NCI-H526 treated with DMSO at 0.1 percent for 48 hours (cell line): ENCODE measurements around the gene MCUR1.
"Not testable (repeated sequence)": the region's sequence is repeated elsewhere in the genome, so short reads cannot be mapped to it uniquely, and the experiment has no call there.

ENCODE experiments used
- DNase-seq: peaks from one replicate; lab custom pipeline; 2025; lab: John Stamatoyannopoulos, UW

MCUR1 gene, protein sequence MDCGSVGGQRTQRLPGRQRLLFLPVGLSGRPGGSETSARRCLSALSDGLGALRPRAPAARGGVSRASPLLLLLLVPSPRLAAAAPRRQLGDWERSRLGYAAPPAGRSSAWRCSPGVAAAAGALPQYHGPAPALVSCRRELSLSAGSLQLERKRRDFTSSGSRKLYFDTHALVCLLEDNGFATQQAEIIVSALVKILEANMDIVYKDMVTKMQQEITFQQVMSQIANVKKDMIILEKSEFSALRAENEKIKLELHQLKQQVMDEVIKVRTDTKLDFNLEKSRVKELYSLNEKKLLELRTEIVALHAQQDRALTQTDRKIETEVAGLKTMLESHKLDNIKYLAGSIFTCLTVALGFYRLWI

DNA sequence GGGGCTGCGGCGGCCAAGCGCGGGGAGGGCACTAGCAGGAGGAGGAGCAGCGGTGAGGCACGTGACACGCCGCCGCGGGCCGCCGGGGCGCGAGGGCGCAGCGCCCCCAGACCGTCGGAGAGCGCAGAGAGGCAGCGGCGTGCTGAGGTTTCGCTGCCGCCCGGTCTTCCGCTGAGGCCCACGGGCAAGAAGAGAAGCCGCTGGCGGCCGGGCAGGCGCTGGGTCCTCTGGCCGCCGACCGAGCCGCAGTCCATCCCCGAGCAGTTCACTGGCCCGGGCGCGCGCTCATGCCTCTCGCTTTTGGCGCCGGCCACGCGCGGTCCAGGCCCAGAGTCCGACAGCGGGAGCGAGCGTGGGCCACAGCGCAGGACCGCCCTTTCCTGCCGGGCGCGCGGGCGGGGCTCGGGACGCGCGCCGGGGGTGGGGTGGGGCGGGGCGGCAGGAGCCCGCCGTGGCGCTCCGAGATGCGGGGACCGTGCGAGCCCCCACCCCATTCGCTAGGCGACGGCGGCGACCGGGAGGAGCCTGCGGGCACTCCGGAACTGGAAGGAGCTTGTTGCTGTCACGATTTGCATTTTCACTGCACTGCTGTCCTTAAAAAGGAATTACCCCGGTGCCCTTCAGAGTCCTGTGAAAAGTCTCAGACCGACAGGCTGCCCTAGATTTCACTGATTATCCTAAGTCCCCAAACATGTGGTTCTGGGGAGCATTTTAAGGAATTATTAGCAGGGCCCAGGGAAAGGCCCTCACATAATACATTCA is at the start of gene MCUR1:
Gene MCUR1, minus strand, starts transcription at position 382 of the 762 bp plus-strand sequence. Its CDS starts 128 bp downstream, at position 254.
- DNase-seq = peak; percentile 89

DNA sequence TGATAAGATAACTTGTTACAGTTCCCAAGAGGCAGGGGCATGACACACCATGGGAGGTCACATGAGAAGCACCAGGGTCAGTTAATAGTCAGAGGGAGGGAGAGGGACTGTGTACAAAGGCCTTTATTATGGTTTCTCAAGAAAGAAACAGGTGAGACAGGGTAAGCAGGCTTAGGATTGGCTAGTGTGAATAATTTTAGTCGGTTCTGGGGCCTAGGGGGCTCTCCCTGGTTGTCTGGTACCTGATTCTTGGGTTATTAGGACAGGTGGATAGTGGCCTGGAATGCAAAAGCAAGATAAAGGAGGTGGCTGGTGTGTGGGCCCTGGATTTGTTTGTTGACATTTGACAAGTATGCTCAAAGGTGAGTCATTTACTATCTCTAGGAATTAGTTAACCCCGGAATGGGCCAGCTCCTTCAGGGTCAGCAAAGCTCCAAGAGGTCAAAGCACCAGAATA is 49.4 kb upstream of the MCUR1 start:
- DNase-seq = no peak

DNA sequence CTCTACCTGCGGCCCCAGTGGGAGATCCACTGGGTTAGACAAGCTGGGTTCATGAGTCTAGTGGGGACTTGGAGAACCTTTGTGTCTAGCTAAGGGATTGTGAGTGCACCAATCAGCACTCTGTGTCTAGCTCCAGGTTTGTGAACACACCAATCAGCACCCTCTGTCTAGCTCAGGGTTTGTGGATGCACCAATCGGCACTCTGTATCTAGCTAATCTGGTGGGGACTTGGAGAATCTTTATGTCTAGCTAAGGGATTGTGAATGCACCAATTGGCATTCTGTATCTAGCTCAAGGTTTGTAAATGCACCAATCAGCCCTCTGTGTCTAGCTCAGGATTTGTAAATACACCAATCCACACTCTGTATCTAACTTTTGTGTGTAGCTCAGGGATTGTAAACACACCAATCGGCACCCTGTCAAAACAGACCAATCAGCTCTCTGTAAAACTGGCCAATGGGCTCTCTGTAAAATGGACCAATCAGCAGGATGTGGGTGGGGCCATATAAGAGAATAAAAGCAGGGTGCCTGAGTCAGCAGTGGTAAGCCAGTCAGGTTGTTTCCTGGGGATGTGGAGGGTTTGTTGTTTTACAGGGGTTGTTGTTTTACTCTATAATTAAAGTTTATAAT is 46.3 kb upstream of the MCUR1 start:
- DNase-seq = not testable (repeated sequence)

DNA sequence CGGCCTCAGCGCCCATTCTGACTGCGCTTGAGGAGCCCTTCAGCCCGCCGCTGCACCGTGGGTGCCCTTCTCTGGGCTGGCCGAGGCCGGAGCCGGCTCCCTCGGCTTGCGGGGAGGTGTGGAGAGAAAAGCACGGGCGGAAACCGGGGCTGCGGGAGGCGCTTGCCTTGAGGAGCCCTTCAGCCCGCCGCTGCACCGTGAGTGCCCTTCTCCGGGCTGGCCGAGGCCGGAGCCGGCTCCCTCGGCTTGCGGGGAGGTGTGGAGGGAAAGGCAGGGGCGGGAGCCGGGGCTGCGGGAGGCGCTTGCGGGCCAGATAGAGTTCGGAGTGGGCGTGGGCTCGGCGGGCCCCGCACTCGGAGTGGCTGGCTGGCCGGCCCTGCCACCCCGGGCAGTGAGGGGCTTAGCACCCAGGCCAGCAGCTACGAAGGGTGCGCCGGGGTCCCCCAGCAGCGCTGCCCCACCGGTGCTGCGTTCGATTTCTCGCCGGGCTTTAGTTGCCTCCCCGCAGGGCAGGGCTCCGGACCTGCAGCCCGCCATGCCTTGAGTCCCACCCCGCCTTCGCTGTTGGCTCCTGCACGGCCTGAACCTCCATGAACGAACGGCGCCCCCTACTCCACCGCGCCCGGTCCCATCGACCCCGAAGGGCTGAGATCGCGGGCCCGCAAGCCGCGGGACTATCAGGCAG is 45.7 kb upstream of the MCUR1 start:
- DNase-seq = no peak

DNA sequence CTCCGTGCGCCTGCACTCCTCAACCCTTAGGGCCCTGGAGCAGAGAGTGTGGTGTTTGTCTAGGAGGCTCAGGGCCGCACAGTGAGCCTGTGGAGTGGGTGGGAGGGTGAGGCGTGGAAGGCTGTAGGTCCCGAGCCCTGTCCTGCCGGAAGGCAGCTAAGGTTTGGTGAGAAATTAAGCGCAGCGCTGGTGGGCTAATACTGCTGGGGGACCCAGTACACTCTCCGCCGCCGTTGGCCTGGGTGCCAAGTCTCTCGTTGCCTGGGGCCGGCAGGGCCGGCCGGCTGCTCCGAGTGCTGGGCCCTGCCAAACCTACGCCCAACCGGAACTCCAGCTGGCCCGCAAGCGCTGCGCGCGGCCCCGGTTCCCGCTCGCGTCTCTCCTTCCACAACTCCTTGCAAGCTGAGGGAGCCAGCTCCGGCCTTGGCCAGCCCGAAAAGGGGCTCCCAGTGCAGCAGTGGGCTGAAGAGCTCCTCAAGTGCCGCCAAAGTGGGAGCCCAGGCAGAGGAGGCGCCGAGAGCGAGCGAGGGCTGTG is 40.4 kb upstream of the MCUR1 start:
- no peak for DNase-seq

DNA sequence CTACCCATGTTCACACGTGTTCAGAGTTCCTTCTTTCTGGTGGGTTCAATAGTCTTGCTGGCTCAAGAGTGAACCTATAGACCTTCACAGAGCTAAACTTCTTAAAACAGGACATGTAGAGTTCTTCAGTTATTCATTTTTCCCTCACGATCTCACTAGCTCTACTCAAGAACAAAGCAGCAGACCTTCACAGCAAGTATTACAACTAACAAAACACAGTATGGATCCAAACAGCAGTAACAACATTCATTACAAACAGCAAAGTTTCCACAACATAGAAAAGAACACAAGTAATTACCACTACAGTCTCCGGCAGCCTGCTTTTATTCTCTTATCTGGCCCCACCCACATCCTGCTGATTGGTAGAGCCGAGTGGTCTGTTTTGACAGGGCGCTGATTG is 39.5 kb upstream of the MCUR1 start:
- no peak for DNase-seq

DNA sequence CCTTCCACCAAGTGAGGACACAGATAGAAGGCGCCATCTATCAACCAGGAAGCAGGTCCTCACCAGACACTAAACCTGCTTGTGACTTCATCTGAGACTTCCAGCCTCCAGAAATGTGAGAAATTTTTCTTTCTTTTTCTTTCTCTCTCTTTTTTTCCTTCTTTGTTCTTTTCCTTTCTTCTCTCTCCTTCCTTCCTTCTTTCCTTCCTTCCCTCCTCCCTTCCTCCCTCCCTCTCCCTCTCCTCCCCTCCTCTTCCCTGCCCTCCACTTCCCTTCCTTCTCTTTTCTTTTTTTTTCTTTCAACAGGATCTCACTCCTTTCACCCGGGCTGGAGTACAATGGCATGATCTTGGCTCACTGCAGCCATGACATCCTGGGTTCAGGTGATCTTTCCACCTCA is 37.4 kb upstream of the MCUR1 start:
- DNase-seq = no peak

DNA sequence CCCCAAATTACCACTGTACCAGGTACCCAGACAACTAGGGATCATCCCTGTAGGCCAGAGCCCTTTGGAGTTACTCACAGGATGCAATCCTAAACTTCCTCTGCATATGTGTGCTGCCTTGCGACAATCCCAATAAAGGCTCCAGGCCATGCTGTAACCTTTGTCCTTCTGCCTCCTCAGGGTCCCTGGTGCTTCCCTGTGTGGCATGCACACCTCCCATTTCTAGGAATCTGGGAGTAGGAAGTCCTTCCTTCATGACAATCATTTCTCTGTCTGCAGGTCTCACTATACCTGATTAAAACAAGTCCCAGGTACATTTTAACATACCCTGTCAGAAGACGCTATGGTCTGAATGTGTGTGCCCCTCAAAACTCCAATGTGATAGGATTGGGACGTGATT is 37.0 kb upstream of the MCUR1 start:
- DNase-seq = no peak

DNA sequence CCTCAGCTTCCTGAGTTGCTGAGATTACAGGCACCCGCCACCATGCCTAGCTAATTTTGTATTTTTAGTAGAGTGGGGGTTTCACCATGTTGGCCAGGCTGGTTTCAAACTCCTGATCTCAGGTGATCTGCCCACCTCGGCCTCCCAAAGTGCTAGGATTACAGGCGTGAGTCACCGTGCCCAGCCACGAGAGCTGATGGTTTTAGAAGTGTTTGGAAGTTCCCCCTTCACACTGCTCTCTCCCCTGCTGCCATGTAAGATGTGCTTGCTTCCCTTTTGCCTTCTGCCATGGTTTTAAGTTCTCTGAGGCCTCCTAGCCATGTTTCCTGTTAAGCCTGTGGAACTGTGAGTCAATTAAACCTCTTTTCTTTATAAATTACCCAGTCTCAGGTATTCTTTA is 36.3 kb upstream of the MCUR1 start:
- not testable (repeated sequence) for DNase-seq

DNA sequence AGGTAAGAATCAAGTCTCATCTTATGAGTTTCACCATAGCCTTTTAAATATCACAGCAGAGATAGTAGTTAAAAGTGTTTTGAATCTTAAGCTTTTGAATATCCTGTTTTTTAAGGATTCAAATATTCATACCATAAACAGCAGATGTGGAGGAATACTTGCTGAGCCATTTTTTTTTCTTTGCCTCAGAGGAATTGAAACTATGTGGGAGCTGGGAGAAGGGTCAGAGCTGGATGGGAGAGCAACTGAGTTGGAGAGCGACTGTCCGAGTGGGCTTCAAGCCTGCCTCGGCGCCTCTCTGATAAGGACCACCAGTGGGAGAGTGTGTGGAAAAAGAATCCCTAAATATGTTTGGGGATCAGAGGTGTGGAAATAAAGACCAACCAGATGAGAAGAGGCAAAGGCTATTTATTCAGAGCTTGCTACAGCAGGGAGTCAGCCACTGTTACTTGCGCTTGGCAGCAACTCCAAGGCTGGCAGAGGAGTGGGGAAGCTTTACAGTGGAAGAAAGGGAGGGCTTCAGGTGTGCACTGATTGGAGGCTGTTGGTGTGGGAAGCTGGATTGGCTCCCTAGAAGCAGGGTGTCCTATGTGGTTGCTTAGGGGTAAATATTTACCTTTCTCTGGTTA is 34.3 kb upstream of the MCUR1 start:
- no peak for DNase-seq

DNA sequence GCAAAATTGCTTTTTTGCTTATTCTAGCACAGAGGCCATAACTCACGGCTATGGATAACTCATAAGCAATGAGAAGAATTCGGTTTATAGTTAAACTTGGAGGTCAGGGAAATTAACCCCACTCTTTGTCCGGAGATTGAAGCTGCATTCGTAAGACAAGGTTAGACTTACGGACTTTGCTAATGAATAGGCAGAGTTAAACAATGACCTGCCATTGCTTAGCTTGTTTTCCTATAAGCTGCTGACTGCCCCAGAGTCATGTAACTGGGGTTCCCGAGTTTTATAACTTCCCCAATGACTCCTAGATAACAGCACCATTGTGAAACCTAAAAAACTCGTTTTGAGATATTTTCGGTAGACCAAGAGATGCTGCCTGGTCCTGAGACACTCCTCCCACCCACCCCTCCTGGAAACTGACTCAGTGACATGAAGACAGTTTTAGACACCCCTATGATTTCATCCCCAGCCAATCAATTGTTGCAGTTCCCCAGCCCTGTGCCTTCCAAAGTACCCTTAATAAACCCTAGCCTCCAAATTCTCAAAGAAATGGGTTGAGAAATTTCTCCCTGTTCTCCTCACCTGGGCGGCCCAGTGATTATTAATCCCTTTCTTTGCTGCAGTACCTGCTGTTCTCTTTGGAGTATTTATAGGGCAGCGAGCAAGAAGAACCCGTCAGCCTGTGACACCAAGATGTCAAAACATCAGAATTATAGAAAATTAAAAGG is 33.1 kb upstream of the MCUR1 start:
- no peak for DNase-seq

DNA sequence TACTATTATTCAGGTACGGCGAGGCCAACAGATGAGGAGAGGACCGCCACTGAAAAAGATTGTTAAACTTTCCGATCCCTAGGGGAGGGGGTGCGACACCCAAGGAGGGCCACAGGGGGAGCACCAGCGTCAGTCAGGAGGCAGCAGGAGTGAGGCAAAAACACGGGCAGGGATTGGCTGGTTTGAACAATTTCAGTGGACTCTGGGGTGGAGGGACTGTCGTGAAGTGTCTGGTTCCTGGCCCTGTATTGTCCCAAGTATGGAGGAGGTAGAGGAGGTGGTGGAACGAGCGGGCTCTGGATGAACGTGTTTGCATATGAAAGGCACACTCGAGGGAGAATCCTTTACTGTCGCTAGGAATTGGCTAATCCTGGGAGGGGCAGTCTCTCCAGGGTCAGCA is 32.5 kb upstream of the MCUR1 start:
- DNase-seq = no peak

DNA sequence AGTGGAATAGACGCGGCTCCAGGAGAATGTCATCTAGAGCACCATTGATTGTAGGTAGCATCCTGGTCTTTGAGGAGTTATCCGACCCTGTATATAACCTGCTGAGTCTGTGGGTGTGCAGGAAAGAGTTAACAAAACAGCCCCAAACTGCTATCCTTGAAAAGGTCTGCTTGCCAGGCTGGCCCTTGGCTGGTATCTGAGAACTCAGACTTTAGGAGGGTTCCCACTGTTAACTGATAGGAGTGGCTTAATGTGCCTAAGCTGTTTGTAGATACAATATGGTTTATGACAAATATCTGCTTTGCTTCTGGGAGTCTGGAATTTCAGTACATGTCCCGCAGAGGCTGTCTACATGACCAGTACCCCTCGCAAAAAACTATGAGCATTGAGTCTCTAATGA is 27.6 kb upstream of the MCUR1 start:
- no peak for DNase-seq

DNA sequence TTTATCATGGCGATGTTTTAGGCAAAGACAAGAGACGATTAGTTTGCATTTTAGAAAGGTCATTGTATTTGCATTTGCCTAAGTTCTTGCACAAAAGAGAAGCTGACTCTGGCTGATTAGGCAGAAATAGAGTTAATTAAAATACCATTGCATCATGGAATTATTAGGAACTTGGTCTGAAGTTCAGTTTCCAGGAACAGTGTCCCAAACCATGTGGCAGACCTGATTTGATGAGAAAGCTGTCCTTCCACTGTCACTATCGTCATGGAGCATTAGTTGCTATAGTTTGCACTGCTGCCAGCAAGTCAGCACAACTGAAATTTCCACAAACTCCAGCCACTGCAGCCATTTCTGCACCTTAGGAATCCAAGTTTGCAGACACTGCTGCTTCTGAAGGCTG is 24.3 kb upstream of the MCUR1 start:
- no peak for DNase-seq

DNA sequence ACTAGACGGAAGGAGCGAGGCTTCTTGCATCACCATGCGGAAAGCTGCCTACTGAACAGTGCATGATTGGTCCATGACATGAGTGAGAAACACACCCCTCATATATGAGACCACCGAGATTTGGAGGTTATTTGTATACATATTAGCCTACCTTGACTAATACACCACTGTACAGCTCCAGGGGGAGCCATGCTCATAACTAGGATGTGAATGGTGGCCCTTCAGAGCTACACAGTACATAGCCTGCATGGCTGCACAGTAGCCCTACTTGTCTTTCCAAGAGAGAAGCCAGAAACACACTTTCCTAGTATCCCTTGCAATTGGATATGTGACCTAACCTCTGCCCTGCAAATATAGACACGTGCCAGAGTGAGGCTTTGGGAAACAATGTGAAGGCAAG is 21.8 kb upstream of the MCUR1 start:
- DNase-seq = no peak

DNA sequence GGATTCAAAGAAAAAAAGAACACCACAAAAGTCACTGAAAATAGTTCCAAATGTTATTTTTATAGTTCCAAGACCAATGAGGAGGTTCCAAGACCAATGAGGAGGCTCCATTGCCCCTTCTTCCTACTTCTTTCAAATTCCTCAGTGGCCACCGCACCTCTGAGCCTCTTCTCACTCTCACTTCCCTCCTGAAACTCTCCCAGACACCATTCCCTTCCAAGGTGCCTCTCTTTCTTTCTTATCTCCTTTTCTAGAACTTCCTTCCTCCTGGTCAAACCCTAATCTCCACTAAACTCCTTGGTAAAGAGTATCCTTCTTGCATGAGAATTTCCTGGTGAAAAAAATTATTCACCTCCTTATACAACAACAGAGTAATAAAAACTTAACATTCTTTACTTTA is 20.4 kb upstream of the MCUR1 start:
- DNase-seq = no peak

DNA sequence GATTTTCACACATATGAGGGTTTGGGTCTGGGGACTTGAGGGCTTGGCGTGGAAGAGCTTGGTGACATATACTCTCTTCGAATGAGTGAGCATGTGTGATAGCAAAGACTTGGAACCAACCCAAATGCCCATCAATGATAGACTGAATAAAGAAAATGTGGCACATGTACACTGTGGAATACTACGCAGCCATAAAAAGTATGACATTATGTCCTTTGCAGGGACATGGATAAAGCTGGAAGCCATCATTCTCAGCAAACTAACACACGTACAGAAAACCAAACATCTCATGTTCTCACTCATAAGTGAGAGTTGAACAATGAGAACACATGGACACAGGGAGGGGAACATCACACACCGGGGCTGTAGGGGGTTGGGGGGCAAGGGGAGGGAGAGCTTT is 19.7 kb upstream of the MCUR1 start:
- DNase-seq = not testable (repeated sequence)

DNA sequence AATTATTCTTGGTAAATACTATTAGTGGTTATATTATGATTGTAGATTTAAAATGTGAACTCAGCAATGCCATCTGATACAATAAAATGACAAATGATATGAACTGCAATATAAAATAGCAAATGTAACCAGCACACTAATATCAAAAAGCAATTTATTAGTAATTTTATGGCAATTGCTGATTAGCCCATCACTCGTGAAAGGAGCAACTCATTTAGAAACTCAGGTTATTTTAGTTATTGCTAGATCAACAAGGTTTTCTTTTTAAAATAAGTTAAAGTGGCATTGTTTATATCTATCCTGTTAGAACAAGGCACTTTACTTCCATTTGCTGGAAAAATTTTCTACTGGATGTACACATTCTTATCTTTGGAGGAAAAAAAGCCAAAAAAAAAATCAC is 18.4 kb upstream of the MCUR1 start:
- DNase-seq = no peak

DNA sequence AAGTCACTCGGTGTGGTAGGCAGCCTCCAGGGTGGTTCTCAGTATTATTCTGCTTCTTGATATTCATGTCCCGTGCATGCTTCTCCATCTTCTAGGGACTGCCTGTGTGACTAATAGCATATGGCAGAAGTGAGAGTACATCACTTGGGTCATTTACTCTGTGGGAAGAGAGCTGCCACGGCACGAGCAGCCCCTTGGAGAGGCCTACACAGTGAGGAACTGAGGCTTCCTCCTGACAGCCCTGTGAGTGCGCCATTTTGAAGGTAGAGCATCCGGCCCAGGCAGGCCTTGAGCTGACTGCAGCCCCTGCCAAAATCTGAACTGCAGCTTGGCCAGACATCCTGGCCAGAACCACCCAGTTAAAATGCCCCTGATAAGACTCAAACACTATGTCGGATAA is 17.3 kb upstream of the MCUR1 start:
- no peak for DNase-seq

DNA sequence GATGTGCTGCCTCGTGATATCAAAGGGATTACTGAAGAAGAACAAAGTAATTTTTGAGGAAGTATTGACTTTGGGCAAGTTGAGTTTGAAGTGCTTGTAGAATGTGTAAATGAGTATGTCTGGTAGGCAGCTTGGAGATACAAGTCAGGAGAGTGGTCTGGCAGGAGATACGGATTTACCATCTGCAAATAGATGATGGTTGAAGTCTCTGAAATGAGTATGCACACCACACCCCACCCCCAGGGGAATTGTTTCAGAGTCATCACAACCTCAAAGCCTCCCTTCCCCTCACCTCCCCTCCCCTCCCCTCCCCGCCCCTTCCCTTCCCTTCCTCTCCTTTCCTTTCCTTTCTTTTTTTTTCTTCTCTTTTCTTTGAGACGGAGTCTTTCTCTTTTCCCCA is 16.4 kb upstream of the MCUR1 start:
- DNase-seq = no peak

DNA sequence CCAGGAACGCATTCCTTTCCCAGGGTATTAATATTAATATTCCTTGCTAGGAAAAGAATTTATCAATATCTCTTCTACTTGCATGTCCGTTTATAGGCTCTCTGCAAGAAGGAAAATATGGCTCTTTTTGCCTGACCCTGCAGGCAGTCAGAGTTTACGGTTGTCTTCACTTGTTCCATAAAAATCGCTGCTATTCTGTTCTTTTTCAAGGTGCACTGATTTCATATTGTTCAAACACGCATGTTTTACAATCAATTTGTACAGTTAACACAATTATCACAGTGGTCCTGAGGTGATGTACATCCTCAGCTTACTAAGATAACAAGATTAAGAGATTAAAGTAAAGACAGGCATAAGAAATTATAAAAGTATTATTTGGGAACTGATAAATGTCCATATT is 15.1 kb upstream of the MCUR1 start:
- DNase-seq = not testable (repeated sequence)
